Stimulated activated CD4-positive, alpha-beta T cell treated with anti-CD3 and anti-CD28 coated beads, Interleukin-2, amount 100 ng/mL, for 24 hours (primary cell): Measurements from ENCODE around the gene TRIO.

ENCODE experiments used
- DNase-seq, 2 donors: peaks; one replicate each; pipeline ENCODE4 v3.0.0-alpha.2; 2020

Gene TRIO

DNA sequence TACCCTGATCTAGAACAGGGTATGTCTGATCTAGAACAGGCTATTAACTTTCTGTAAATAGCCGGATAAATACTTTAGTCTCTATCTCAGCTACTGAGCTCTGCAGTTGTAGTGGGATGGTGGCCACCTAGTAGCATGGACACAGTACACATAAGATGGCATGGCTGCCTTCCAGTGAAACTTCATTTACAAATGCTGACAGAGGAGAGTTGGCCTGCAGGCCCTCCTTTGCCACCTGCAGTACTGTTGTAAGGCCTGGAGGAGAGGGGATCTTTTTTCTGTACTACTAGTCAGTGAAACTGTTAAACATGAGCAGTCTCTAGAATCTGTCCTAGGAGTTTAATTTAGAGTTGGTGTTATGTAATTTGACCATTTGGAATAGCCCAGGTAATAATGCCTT lies 86.0 kb downstream of the TRIO start:
- DNase-seq, result no peak

DNA sequence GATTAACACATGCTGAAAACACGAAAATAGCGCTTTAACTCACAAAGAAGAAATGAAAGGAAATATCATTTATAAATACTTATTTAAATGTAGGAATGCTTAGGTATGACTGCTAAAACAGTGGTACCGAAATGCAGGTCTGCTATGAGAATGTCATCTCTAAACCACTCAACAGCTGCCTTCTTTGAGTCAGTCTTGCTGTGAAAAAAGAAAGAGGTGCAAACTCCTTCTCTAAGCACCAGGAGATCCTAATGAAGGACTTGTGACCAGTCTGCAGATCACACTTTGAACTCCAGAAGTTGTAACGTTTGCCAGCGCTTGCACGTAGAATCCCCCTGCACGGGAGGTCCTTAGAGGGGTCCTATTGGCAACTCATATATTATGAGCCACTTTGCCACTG lies 86.6 kb downstream of the TRIO start:
- no peak for DNase-seq

DNA sequence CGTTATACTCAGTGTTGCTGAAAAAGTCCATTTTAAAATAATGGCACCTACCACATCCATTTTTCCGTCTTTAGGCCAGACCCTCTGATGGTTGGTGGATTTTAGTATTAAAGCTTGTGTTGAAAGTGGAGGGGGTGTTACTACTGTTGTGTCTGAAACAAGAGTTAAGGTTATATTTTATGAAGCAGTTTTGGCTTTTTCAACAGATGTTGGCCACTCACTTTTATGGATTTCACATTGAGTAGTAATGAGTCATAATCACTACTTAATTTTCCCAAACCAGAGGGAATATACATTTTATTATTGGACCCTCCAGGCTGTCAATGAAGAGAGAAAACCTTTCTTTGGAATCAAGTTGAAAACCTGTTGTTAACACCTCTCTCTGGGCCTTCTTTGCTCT lies 88.0 kb downstream of the TRIO start:
- no peak for DNase-seq

DNA sequence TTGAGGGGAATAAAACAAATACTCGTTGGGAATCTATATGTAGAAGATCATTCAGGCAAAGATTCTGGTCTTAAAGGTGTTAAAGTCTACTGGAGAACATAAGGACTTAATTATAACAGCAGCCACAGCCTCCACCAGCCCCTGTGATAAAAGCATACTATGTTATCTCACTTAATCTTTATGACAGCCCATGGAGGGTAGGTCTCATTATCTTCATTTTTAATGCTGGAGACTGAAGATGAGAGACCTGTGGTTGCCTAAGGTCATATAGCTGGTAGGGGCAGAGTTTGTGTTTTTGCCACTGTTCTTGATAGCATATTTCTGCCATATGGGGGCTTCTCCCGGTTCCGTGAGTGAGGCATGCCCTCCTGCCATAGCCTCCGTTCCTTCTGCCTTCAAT lies 88.7 kb downstream of the TRIO start:
- no peak for DNase-seq

DNA sequence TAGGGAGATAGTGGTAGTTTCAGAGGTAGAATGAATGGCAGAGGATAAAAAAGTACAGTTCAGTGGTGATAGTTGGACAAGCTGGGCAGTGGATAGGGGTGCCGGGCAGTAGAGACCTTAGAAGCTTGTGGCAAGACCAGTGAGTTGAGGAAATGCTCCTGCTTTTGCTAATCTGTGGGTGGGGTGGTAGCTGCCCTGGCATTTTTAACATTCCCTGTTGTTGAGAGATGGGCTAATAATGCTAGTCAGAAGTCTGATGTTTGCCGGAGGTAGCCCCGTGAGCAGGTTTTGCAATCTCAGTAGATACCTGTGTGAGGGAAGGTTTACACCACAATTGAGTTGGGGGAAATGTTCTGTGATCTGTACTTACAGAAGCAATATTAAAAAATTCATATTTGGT lies 91.1 kb downstream of the TRIO start:
- no peak for DNase-seq

DNA sequence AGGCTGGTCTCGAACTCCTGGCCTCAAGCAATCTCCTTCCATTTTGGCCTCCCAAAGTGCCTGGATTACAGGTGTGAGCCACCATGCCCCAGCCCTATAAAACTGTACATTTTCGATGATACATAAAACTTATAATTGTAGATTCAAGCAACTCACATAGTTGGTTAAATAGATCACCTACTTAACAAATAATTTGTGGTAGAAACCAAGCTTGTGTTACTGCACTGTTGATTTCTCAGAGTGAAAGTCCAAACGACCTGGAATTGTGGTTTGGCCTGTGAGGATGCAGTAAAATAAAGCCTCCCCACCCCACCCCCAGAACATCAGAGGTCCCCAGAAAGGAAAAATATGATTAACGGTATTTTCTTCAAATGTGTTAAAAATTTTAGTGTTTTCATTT lies 92.7 kb downstream of the TRIO start:
- DNase-seq, result no peak

DNA sequence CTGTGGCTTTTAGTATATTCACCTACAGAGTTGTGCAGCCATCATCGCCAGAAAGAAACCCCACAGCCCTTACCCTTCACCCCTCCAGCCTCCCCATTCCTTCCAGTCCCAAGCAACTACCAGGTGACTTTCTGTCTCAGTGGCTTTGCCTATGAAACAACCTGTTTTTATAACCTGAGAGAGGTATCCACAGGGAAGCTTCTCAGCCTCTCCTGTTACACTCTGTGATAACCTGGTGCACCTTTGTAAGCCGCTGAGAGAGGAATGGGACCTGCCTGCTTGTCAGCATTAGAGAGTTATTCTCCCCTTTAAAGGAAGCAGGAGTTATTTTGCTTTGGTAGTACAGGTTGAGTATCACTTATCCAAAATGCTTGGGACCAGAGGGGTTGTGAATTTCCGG lies 93.6 kb downstream of the TRIO start:
- DNase-seq, result no peak

DNA sequence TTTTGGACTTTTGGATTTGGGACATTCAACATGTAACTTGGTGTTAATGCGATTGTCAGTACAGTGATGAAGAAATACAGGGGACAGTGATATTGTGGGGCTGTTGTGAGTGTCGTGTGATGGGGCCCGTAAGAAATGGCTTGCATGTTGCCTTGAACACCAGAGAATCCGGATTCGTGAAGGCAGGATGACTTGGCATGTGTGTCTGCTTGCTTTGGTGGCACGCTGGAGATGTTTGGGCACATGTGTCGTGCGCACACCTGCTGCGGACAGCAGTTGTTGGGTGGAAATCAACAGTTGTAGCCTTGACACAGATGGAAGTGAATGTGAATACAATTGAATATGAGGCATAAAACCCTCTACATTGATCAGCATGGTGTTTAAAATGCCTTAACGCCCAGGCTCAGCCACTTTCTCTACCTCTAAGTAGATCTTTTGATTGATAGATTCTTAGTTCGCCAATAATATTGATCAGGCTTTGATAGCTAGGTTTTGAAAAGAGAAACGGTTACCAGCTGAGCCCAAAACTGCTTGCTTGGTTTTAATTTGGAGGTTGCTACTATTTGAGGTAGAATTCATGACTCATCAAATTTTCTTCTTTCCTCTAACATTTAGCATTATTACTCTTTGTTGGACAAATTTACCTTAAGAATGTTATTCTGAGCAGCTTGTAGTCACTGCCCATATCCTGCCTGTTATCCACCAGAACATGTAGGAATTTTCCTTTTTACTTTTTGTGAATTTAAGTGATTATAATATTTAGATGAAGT lies 94.4 kb downstream of the TRIO start:
- DNase-seq, result no peak

DNA sequence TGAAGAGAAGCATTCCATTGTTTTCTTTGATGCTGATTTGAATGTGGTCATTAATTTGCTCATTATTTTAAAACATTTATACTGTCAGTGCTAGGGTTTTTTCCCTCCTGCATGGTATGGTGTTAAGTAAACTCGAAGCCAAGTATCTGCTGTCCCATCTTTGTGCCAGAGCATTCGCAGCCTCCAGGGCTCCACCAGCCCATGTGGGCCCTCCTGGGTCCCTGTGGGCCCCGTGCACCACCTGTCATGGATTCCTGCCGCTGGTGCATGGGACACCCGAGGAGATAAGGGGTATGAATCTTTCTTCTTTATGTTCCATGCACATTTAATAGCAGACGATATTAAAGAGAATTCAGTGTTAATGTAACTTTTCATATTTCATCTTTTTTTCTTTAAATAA lies 95.1 kb downstream of the TRIO start:
- DNase-seq, result no peak

DNA sequence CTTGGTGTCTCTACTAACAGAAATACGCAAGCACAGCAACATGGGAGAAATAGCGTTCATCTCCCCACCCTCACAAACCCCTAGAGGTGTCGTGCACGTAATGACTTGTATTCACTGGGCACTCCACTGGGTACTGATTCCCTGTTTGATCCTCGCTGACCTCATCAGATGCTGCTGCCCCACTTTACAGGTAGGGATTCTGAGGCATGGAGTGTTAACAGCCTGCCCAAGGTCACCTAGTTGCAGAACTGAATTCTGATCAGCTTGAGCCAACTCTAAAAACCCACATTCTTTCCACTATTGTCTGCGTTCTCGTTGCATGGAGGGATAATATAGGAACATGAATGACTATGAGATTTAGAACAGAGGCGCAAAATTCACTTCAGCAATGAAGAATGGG lies 96.3 kb downstream of the TRIO start:
- no peak for DNase-seq

DNA sequence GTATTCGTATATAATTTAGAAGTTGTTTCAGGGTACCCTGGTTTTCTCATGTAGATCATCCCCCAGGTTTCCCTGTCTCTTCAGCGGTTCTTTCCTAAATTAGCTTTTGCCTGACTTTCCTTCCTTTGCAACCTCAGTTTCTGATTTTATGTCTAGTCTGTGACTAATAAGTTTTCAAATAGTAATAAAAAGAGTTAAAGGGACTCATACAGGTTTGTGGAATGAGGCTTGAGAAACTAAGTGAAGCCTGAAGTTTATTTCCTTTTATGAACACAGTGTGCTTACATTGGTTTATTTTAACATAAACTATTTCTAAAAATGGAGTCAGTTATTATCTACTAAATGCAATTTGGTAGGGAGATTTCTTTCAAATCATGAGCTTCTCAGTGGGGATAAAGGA lies 96.8 kb downstream of the TRIO start:
- no peak for DNase-seq

DNA sequence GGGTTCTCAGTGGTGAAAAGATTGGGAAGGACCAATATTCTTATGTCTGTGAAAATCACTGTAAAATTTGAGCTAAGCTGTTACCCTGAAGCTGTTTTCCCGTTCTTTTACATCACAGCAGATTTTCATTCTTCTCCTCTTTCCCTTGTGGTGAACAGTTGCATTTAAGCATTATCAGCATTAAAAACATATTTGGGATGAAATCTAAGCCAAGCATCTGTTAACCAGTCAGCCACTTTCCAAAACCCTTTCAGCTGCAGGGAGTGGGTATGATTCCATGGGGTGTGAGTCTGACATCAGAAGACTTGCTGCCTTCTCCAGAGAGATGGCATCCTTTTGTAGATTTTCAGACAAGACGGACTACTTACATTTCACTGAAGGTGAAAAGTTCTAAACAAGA lies 97.2 kb downstream of the TRIO start:
- DNase-seq, result no peak

DNA sequence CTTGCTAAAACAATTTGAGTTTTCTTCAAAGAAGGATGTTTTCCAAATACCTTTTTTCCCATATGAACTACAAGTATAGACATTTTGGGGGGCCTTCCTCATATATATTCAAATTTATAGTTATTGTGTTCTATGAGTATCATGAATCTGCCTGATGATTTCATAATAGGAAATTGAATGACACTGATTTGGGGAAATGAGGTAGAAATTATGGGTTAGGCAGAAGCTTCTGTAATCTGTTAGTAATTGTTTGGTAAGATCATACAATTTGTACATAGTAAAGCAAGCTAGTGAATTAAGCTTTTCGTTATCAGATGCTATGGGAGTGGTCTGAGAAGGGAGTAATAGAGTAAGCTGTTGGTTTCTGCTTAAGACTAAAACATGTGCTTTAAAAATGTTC lies 98.0 kb downstream of the TRIO start:
- no peak for DNase-seq

DNA sequence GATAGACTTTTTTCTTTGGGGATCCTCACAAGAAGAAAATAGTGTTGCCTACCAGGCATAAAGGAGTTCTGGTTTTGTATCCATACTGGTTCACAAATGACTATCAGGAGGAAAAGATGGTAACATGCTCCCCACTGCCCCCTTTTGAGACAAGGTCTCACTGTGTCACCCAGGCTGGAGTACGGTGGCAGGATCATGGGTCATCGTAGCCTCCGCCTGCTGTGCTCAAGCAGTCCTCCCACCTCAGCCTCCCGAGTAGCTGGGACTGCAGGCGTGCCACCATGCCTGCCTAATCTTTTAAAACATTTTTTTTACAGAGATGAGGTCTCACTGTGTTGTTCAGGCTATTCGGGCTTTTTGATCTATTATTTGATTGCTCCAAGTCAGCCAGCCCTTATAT lies 99.3 kb downstream of the TRIO start:
- no peak for DNase-seq

DNA sequence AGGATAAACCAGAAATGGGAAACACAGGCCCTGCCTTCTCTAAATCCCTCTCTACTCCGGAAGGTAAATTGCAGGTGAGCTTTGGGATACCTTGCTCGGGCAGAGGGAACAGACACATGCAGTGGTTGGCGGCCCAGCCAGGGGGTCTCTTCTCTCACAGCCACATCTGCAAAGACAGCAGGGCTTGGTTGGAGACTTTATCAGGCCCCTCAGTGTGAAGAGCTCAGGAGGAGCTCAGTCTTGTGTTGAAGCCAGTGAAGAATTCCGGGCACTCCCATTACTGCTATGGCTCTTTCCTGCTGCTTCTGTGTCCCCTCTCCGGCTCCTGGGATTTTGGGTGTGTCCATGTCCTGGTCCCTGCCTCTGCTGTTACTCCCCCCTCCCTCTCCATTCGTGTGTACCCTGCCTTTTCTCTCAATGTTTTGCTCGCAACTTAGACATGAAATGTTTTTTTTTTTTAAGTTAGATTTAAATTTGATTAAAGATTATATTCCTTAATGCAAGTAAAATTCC lies 99.8 kb downstream of the TRIO start:
- no peak for DNase-seq

DNA sequence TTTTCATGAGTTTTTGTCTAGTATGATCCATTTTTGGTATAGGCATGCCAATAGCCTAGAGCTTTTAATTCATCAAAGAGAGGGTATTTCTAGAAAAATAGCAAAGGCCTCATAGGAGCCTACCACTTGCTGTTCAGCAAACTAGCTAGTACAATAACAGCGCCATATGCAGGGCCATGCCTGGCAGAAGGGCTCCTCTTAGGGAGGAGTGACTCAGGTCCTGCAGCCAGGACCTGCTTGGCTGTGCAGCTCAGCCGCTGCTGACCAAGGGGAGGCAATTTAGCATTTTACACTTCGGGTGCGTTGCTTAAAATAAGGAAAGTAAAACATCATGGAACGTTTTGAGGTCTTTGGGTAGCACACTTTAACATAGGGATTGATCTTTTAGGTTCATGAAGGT lies 100.6 kb downstream of the TRIO start:
- no peak for DNase-seq

DNA sequence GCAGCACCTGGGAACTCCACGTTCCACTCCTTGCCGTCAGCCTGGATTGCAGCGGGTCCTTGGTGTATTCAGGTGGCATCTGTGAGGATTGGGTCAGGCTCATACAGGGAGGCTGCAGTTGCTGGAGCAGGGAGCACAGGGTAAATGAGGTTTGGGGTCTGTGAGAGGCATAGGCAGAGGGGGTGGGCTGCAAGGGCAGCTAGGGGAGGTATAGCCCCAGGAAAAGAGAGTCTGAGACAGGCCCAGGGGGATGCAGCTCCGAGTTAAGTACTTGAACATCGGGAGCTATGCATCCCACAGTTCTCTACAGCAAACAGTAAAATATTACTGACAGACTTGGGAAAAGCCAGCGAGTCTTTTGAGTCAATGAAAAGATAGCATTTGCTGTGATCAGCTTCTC lies 101.6 kb downstream of the TRIO start:
- DNase-seq, result no peak

DNA sequence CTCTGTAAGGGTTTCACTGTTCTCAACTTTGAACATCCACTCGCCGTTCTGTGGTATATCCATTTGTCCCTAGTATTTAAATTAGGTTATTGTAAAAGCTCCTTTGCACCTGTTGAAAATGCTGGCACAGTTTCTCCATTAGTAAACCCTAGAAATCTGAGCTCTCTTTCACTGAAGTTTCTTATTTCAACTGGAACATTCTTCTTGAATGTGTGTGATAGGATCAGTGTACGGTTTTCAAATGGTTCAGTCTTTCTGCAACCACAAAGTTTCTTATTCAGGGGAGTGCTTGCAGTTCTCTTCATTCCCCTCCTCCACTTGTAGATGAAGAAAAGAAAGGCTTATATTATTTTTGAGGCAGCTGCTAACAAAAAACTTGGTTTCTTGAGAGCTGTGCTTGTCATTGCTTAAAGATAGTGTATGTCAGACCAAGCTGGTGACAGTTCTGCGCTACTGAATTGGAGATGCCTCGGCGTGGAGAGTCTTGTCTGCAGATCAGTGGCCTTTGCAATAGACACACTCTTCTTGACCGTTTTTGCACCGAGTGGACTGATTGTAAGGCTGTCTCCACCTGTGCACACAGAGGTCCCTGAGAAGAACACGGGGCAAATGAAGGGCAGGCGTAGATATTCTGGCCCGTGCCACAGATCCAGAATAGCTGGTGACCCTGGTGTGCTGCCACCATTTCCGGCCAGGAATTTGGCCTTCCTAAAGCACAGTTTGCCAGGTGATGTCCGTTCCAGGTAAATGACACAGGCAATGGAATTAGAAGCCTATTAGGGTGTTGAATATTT lies 102.2 kb downstream of the TRIO start:
- DNase-seq, result no peak

DNA sequence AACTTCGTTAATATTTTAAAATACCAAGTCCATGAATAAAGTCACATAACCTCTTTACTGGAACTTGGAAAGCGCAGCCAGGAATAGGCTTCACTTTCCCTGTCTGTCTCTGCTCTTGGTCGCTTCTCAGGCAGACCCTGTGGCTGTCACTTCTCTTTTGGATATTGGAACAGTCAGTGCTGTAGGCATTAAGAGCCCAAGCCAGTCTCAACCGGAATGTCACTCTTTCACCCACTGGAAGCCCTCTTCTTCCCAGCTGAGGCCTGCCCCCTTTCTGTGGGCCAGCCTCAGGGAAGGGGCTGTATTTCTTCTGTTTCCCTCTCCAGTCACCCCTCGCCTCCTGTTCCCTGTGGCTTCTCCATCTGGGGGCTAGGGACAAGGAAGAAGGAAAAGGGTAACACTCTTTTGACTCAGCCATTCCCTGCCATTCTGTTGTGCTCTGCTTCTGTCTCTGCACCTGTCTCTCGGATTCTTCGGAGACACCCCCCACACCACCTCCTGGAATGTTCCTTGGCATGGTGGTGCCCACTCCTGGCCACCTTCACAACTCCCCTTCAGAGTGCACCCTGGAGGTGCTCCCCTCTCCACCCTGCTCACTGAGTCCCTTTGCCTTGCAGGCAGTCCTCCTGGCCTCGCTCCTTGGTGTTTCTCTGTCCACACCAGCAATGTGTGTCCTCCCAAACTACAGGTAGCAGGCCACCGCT lies 103.4 kb downstream of the TRIO start:
- no peak for DNase-seq

DNA sequence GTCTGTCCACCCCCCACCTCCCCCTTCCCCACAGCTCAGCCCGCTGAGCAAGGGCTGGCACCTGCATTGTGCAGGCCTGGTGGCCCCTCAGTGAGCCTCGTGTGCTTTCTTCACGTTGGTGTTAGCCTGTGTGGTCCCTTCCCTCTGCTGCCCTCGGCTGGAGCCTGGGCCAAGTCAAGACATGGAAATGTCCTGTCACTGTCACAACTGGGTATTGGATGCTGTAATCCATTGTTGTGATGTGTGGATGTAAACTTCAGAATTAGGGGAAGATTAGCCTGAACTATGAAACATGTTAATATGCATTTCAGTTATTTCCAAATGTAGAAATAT lies 103.9 kb downstream of the TRIO start:
- no peak for DNase-seq

DNA sequence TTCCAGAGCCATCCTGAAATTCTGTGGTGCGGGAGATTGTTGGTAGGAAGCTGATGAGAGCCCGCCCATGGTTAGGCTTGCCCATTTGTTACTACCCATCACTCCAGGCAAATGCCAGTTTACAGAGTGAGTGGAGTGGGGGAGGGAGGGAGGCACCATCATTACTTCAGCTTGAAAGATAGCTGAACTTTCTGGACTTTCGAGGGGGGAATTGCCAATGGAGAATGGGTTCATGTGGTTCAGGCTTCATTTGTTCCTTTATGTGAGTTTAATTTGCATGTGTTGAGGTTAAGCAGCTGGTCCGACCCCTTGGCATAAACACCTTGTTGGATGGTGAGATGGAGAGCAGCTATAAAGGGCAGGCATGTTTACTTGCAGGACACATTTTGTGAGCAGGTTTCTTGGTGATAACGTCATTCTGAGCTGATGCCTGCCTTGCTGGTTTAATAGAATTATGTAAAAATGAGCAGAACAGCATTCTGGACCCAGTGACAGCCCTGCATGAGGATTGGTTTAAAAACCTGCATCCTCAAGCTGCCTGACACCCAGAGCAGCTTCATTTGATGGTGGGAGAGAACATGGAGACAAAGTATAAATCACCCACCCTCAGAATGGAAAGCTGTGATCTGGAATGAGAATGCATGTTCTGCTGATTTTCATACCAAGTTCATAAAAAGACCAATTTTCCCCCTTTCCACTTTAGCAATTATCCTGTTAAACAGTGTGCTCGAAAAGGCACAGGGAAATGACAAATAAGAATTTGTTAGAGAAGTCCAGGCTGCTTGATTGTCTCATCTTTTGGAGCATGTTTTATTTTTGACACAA lies 106.3 kb downstream of the TRIO start:
- DNase-seq, result no peak

DNA sequence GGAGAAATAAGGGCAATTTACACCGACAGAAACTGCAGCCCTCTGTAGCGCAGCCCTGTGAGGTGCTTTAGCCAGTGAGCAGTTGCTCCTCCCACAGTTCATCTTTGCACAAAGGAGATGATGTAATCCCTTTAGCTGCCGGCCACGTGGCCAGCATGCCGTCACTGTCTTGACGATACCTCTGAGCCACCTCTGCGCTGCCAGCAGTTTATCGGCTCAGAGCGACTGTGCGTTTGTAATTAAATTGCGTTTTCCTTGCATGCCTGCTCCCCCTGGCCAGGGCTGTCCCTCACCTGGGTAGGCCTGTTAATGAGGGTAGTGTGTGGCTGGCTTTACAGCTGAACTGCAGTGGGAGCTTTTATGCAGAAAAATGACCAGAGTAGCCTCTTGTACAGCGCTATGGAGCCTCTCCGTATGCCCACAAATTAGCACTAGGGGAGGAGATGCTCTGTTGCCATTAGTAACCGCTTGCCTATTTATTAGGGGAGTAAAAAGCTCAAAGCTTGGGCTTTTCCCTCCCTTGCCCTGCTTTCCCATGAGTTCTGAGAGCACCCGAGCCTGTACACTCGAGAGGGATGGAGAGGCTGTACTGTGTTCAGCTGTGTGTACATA lies 107.0 kb downstream of the TRIO start:
- no peak for DNase-seq
